GM12878 (cell line): ENCODE data around the gene SIGLEC6. TPM values are rescaled to one million over a fixed set of nuclear protein-coding genes. Genes with fewer than 3 reads are reported as not detected.

Source experiments
- BACH1 ChIP-seq: fragments of 450-650 bp; IDR thresholded peaks from 2 replicates; pipeline ENCODE4 v1.6.1; 2017; ENCODE audit warnings: mild to moderate bottlenecking, borderline replicate concordance
- BMI1 ChIP-seq: fragments of 450-650 bp; IDR thresholded peaks from 2 replicates; pipeline ENCODE4 v1.6.1; 2016; ENCODE audit warnings: mild to moderate bottlenecking, moderate library complexity, borderline replicate concordance
- CHD2 ChIP-seq: IDR thresholded peaks from 2 replicates; pipeline ENCODE4 v1.6.1; 2011; ENCODE audit warnings: low read depth, low read length, improper control_type of control experiment, borderline replicate concordance
- CREM ChIP-seq: IDR thresholded peaks from 2 replicates; pipeline ENCODE4 v1.6.1; 2014; ENCODE audit warnings: antibody characterized with exemption, low read depth
- E2F4 ChIP-seq: IDR thresholded peaks from 2 replicates; pipeline ENCODE4 v1.6.1; 2012; ENCODE audit warnings: low read depth, low read length, improper control_type of control experiment
- HCFC1 ChIP-seq: fragments of 150-350 bp; IDR thresholded peaks from 2 replicates; pipeline ENCODE4 v1.6.1; 2014; ENCODE audit warnings: low read length
- IKZF2 ChIP-seq, 2 experiments: fragments of 450-650 bp; IDR thresholded peaks; 2 replicates each; pipeline ENCODE4 v1.6.1; 2017; ENCODE audit warnings: mild to moderate bottlenecking in 2 of 2, moderate library complexity in 2 of 2
- MYB ChIP-seq: fragments of 150-350 bp; IDR thresholded peaks from 2 replicates; pipeline ENCODE4 v1.6.1; 2014; ENCODE audit warnings: mild to moderate bottlenecking, low read depth, low read length, borderline replicate concordance
- NFYB ChIP-seq: IDR thresholded peaks from 2 replicates; pipeline ENCODE4 v1.6.1; 2011; ENCODE audit warnings: low read depth, mild to moderate bottlenecking, low read length, improper control_type of control experiment, moderate library complexity; ENCODE audit not compliant: insufficient read depth
- NR2F1 ChIP-seq: fragments of 450-650 bp; conservative IDR thresholded peaks from 2 replicates; pipeline ENCODE4 v1.6.1; 2017; ENCODE audit warnings: mild to moderate bottlenecking
- PML ChIP-seq: IDR thresholded peaks from 2 replicates; pipeline ENCODE4 v1.6.1; 2012; ENCODE audit warnings: low read length, inconsistent platforms
- POLR2A ChIP-seq: IDR thresholded peaks from 2 replicates; pipeline ENCODE4 v1.6.1; 2011; ENCODE audit warnings: low read depth, mild to moderate bottlenecking, low read length
- POU2F2 ChIP-seq: IDR thresholded peaks from 3 replicates; pipeline ENCODE4 v1.6.1; 2011; ENCODE audit warnings: low read depth, mild to moderate bottlenecking, low read length, borderline replicate concordance
- RUNX3 ChIP-seq: IDR thresholded peaks from 2 replicates; pipeline ENCODE4 v1.6.1; 2012; ENCODE audit warnings: low read length, inconsistent platforms
- SMAD5 ChIP-seq: IDR thresholded peaks from 2 replicates; pipeline ENCODE4 v1.6.1; 2016; ENCODE audit warnings: antibody characterized with exemption, low read depth
- TAF1 ChIP-seq: IDR thresholded peaks from 2 replicates; pipeline ENCODE4 v1.6.1; 2011; ENCODE audit warnings: mild to moderate bottlenecking, low read depth, low read length, borderline replicate concordance
- YY1 ChIP-seq: IDR thresholded peaks from 2 replicates; pipeline ENCODE4 v1.6.1; 2011; ENCODE audit warnings: low read depth, mild to moderate bottlenecking, low read length
- ZSCAN29 ChIP-seq: fragments of 450-650 bp; IDR thresholded peaks from 2 replicates; pipeline ENCODE4 v1.6.1; 2017; ENCODE audit warnings: mild to moderate bottlenecking, moderate library complexity
- polyA plus RNA-seq, 11 experiments: library from polyadenylated mRNA; depleted of rRNA in 4 of 11; unstranded in 6 of 11; stranded (reverse) in 5 of 11; fragments of >200 nt; fragmentation: Nextera tagmentation in 4 of 11; fragmentation: Illumina TruSeq in 1 of 11; extraction: Ambion mirVana in 4 of 11; extraction: Trizol in 1 of 11; gene quantifications; 1 replicate in 1 of 11; 2 replicates in 10 of 11; pipeline versions ENCODE4 v1.2.1 to v1.2.3, GENCODE V29; 2011 to 2016; ENCODE audit warnings: inconsistent platforms in 2 of 11, missing spikeins in 2 of 11, low read depth in 1 of 11
- total RNA-seq, 4 experiments: library from RNA; depleted of rRNA in 3 of 4; stranded (reverse); fragments of >200 nt in 3 of 4; fragmentation: Illumina TruSeq in 1 of 4; extraction: Trizol in 1 of 4; gene quantifications; 2 replicates each; pipeline versions ENCODE4 v1.2.1 to v1.2.3, GENCODE V29; 2013 to 2021
- TF ChIP-seq, protein P1 (sequence below): fragments of 450-650 bp; IDR thresholded peaks from 2 replicates; pipeline ENCODE4 v1.6.1; 2017; ENCODE audit warnings: mild to moderate bottlenecking, moderate library complexity
- TF ChIP-seq, protein P2 (sequence below): fragments of 450-650 bp; formaldehyde crosslinking; IDR thresholded peaks from 2 replicates; pipeline ENCODE4 v1.5.0; 2022; ENCODE audit warnings: mild to moderate bottlenecking, missing genetic modification characterization
- TF ChIP-seq, protein P3 (sequence below): IDR thresholded peaks from 2 replicates; pipeline ENCODE4 v1.6.1; 2011; ENCODE audit warnings: low read depth, low read length, improper control_type of control experiment, borderline replicate concordance

The SIGLEC6 gene
- total and polyA plus RNA-seq, 10 of the 15 experiments (the other 5 are each of a cell fraction or from before 2014, with no cell fraction given): 0.08 to 0.40 (median 0.27) TPM; not detected in 2

- TF ChIP-seq CHD2 (0 out of 2 replicates have a peak, but pooled peaks have one; percentile 11), SMAD5 (no peak), POLR2A (peak; percentile 48; the same call in 1 of the 2 replicates), NFYB (no peak), POU2F2 (0 out of 3 replicates have a peak, but pooled peaks have one; percentile 26), RUNX3 (peak; percentile 84; the same call in 1 of the 2 replicates), NR2F1 (no peak), TAF1 (peak; percentile 56; the same call in 1 of the 2 replicates), HCFC1 (peak; percentile 92), BACH1 (no peak), E2F4 (peak; percentile 66), CREM (peak; percentile 87), MYB (peak; percentile 58; the same call in 1 of the 2 replicates), YY1 (peak; percentile 100), ZSCAN29 (no peak), PML (peak; percentile 20; the same call in 1 of the 2 replicates), IKZF2 (IDR thresholded peaks at IDR 0.05) (peak; percentile 99 to 100), BMI1 (no peak)
- TF ChIP-seq, protein P1, sequence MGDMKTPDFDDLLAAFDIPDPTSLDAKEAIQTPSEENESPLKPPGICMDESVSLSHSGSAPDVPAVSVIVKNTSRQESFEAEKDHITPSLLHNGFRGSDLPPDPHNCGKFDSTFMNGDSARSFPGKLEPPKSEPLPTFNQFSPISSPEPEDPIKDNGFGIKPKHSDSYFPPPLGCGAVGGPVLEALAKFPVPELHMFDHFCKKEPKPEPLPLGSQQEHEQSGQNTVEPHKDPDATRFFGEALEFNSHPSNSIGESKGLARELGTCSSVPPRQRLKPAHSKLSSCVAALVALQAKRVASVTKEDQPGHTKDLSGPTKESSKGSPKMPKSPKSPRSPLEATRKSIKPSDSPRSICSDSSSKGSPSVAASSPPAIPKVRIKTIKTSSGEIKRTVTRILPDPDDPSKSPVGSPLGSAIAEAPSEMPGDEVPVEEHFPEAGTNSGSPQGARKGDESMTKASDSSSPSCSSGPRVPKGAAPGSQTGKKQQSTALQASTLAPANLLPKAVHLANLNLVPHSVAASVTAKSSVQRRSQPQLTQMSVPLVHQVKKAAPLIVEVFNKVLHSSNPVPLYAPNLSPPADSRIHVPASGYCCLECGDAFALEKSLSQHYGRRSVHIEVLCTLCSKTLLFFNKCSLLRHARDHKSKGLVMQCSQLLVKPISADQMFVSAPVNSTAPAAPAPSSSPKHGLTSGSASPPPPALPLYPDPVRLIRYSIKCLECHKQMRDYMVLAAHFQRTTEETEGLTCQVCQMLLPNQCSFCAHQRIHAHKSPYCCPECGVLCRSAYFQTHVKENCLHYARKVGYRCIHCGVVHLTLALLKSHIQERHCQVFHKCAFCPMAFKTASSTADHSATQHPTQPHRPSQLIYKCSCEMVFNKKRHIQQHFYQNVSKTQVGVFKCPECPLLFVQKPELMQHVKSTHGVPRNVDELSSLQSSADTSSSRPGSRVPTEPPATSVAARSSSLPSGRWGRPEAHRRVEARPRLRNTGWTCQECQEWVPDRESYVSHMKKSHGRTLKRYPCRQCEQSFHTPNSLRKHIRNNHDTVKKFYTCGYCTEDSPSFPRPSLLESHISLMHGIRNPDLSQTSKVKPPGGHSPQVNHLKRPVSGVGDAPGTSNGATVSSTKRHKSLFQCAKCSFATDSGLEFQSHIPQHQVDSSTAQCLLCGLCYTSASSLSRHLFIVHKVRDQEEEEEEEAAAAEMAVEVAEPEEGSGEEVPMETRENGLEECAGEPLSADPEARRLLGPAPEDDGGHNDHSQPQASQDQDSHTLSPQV: no peak
- TF ChIP-seq, protein P2, sequence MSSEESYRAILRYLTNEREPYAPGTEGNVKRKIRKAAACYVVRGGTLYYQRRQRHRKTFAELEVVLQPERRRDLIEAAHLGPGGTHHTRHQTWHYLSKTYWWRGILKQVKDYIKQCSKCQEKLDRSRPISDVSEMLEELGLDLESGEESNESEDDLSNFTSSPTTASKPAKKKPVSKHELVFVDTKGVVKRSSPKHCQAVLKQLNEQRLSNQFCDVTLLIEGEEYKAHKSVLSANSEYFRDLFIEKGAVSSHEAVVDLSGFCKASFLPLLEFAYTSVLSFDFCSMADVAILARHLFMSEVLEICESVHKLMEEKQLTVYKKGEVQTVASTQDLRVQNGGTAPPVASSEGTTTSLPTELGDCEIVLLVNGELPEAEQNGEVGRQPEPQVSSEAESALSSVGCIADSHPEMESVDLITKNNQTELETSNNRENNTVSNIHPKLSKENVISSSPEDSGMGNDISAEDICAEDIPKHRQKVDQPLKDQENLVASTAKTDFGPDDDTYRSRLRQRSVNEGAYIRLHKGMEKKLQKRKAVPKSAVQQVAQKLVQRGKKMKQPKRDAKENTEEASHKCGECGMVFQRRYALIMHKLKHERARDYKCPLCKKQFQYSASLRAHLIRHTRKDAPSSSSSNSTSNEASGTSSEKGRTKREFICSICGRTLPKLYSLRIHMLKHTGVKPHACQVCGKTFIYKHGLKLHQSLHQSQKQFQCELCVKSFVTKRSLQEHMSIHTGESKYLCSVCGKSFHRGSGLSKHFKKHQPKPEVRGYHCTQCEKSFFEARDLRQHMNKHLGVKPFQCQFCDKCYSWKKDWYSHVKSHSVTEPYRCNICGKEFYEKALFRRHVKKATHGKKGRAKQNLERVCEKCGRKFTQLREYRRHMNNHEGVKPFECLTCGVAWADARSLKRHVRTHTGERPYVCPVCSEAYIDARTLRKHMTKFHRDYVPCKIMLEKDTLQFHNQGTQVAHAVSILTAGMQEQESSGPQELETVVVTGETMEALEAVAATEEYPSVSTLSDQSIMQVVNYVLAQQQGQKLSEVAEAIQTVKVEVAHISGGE (CRISPR knock-in tag): no peak
- TF ChIP-seq, protein P3, sequence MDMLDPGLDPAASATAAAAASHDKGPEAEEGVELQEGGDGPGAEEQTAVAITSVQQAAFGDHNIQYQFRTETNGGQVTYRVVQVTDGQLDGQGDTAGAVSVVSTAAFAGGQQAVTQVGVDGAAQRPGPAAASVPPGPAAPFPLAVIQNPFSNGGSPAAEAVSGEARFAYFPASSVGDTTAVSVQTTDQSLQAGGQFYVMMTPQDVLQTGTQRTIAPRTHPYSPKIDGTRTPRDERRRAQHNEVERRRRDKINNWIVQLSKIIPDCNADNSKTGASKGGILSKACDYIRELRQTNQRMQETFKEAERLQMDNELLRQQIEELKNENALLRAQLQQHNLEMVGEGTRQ: no peak
These were observed 39.6 kb upstream of the SIGLEC6 start, which contains the start of gene ZNF175 (continued) for GRCh38 chr19:51570962-51571575.
